Osteoblast (primary cell): ENCODE data around the gene C7. TPM values are rescaled to one million over a fixed set of nuclear protein-coding genes. Genes with fewer than 3 reads are reported as not detected.
"Not testable (repeated sequence)": the region's sequence is repeated elsewhere in the genome, so short reads cannot be mapped to it uniquely, and the experiment has no call there.

Source experiments
- DNase-seq: peaks from one replicate; pipeline ENCODE4 v3.0.0; 2011; ENCODE audit warnings: low spot score, mixed read lengths; ENCODE audit not compliant: insufficient read length; ENCODE audit errors: missing footprints
- H2AFZ ChIP-seq: 2 replicates; pipeline ENCODE4 v1.6.0; 2011; ENCODE audit warnings: mild to moderate bottlenecking, low read length
- H3K27ac ChIP-seq: 2 replicates; pipeline ENCODE4 v1.5.1; 2011; ENCODE audit warnings: mild to moderate bottlenecking, low read depth, low read length, moderate library complexity
- H3K27me3 ChIP-seq: 2 replicates; pipeline ENCODE4 v1.6.0; 2012; ENCODE audit warnings: mild to moderate bottlenecking, control low read depth, inconsistent platforms, low read length, moderate library complexity; ENCODE audit not compliant: insufficient read depth
- H3K36me3 ChIP-seq: 2 replicates; pipeline ENCODE4 v1.5.1; 2011; ENCODE audit warnings: mild to moderate bottlenecking, low read length, control low read depth, moderate library complexity; ENCODE audit not compliant: insufficient read depth
- H3K4me1 ChIP-seq: 2 replicates; pipeline ENCODE4 v1.5.1; 2011; ENCODE audit warnings: mild to moderate bottlenecking, low read length, control low read depth, moderate library complexity; ENCODE audit not compliant: insufficient read depth
- H3K4me2 ChIP-seq: 2 replicates; pipeline ENCODE4 v1.6.0; 2011; ENCODE audit warnings: mild to moderate bottlenecking, low read length; ENCODE audit not compliant: insufficient read depth
- H3K4me3 ChIP-seq: fragments of 200-600 bp; sonication (generic); 3 replicates; pipeline ENCODE4 v1.5.1; 2012; ENCODE audit warnings: mild to moderate bottlenecking, low read length, inconsistent platforms; ENCODE audit not compliant: insufficient read depth
- H3K79me2 ChIP-seq: 2 replicates; pipeline ENCODE4 v1.6.0; 2012; ENCODE audit warnings: mild to moderate bottlenecking, low read length, control low read depth, inconsistent platforms; ENCODE audit not compliant: insufficient read depth
- H3K9me3 ChIP-seq: 2 replicates; pipeline ENCODE4 v1.5.1; 2011; ENCODE audit warnings: low read depth, low read length, control low read depth
- H4K20me1 ChIP-seq: 2 replicates; pipeline ENCODE4 v1.6.0; 2012; ENCODE audit warnings: mild to moderate bottlenecking, low read length, control low read depth; ENCODE audit not compliant: insufficient read depth
- CTCF ChIP-seq: IDR thresholded peaks from 2 replicates; pipeline ENCODE4 v1.5.1; 2011; ENCODE audit warnings: mild to moderate bottlenecking, low read depth, low read length, moderate library complexity; ENCODE audit errors: extremely low read depth
- total RNA-seq: library from RNA; depleted of rRNA; stranded (reverse); fragments of >200 nt; gene quantifications from 2 replicates; pipeline ENCODE4 v1.2.3, GENCODE V29; 2012

C7 gene
- 0.36 and 0.88 TPM in 2 replicates for total RNA-seq

GRCh38 chr5:40909264-40909663 is at the start of gene C7:
C7 (plus strand) TSS chr5:40909497; CDS start chr5:40909611, 114 bp downstream.
- H3K4me1 ChIP-seq: no peaks in the 10 kb centered on the region
- H3K9me3 ChIP-seq: no peaks in the 10 kb centered on the region
- DNase-seq: no peak
- H2AFZ ChIP-seq: no peak within 1 kb of the TSS
- no peaks in the 10 kb centered on the region for H3K36me3 ChIP-seq
- TF ChIP-seq CTCF: no peak
- H3K4me3 ChIP-seq: no peak within 1 kb of the TSS
- H3K79me2 ChIP-seq: no peaks in the 10 kb centered on the region
- no peak within 1 kb of the TSS for H3K4me2 ChIP-seq
- H4K20me1 ChIP-seq: no peaks in the 10 kb centered on the region
- no peaks in the 10 kb centered on the region for H3K27me3 ChIP-seq
- no peak within 1 kb of the TSS for H3K27ac ChIP-seq

- no peak for DNase-seq
- Histone ChIP-seq H3K4me3 (no peak overlapping the region), H3K79me2 (no peaks in the 10 kb centered on the region), H3K4me2 (no peak overlapping the region), H2AFZ (no peak overlapping the region), H3K27ac (no peak overlapping the region), H3K4me1 (no peaks in the 10 kb centered on the region), H3K36me3 (no peaks in the 10 kb centered on the region), H3K27me3 (no peaks in the 10 kb centered on the region), H4K20me1 (no peaks in the 10 kb centered on the region), H3K9me3 (no peaks in the 10 kb centered on the region)
- no peak for TF ChIP-seq CTCF
These were observed 48.6 kb upstream of the C7 start for GRCh38 chr5:40860711-40861110.

GRCh38 chr5:40865004-40865403 is 44.3 kb upstream of the C7 start:
- not testable (repeated sequence) for H3K27ac ChIP-seq, H2AFZ ChIP-seq, H3K4me3 ChIP-seq, H3K9me3 ChIP-seq, DNase-seq, H4K20me1 ChIP-seq, H3K36me3 ChIP-seq, H3K27me3 ChIP-seq, H3K4me2 ChIP-seq, H3K4me1 ChIP-seq, H3K79me2 ChIP-seq

GRCh38 chr5:40866844-40867243 is 42.5 kb upstream of the C7 start:
- TF ChIP-seq CTCF: no peak
- H3K4me2 ChIP-seq: no peak overlapping the region
- H3K27ac ChIP-seq: no peak overlapping the region
- no peaks in the 10 kb centered on the region for H3K27me3 ChIP-seq
- no peak overlapping the region for H3K4me3 ChIP-seq
- H2AFZ ChIP-seq: no peak overlapping the region
- H3K4me1 ChIP-seq: peaks cover 2% of the 10 kb centered on the region
- no peaks in the 10 kb centered on the region for H3K79me2 ChIP-seq
- H3K9me3 ChIP-seq: no peaks in the 10 kb centered on the region
- H4K20me1 ChIP-seq: no peaks in the 10 kb centered on the region
- no peak for DNase-seq
- no peaks in the 10 kb centered on the region for H3K36me3 ChIP-seq
